ENCODE measurements around the gene SDHB. TPM values are rescaled to one million over a fixed set of nuclear protein-coding genes. Genes with fewer than 3 reads are reported as not detected.

Gene SDHB
- total RNA-seq, 1 donor from 2014 or later, result 101 TPM

GRCh38 chr1:16971341-16972188 lies 82.3 kb downstream of the SDHB start:
- no peak for DNase-seq (ENCODE audit: extremely low read depth, low read depth, low spot score)

GRCh38 chr1:16970132-16970910 lies 83.5 kb downstream of the SDHB start:
- DNase-seq (ENCODE audit: extremely low read depth, low read depth, low spot score), result no peak

DNA sequence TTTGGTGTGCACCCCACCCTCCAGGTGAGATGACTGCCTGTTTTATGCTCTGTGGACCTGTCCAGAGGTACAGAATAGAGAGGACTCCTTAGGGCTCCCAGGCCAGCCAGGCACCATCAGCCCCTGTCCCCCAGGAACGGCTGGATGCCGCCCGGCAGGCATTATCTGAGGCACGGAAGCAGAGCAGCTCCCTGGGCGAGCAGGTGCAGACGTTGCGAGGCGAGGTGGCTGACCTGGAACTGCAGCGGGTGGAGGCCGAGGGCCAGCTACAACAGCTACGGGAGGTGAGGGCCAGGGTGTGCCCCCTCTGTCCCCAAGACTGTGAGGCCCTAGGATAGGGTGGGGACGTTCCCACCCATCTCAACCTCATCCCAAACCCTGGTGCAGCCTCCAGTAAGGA lies 84.2 kb downstream of the SDHB start:
- DNase-seq (ENCODE audit: extremely low read depth, low read depth, low spot score), result no peak

DNA sequence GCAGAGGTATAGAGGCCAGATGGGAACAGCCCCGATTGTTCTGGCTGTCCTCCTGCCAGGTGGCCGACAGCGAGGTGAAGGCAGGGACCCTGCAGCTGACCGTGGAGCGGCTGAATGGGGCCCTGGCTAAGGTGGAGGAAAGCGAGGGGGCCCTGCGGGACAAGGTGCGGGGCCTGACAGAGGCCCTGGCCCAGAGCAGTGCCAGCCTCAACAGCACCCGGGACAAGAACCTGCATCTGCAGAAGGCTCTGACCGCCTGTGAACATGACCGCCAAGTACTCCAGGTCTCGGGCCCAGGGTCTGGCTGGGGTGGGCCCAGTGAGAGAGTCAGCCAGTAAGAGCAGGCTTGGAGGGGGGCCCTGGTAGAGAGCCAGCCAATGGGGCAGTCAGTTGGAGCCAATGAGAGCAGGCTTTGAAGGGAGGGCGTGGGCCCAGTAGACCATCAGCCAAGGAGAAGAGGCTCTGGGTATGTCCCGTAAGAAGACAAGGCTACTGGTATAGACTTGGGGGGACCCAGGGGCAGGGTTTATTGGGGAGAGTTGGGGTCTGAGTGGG lies 84.7 kb downstream of the SDHB start:
- no peak for DNase-seq (ENCODE audit: extremely low read depth, low read depth, low spot score)

Other genes with a start within 250 kb of the SDHB start
- under 0.01 TPM in 2 replicates for gene RNU1-2, start 158.1 kb downstream of the SDHB start, total RNA-seq
- 22.9 and 26.7 TPM in 2 replicates for gene CROCC, start 132.1 kb downstream of the SDHB start, total RNA-seq
- gene MFAP2, start 73.4 kb downstream of the SDHB start, total RNA-seq, result 133 and 188 TPM in 2 replicates
- gene ATP13A2, start 42.1 kb downstream of the SDHB start, total RNA-seq, result 97.1 and 97.8 TPM in 2 replicates
- gene PADI2, start 65.4 kb upstream of the SDHB start, total RNA-seq, result 0.18 and 1.3 TPM in 2 replicates
- 0.18 and 0.58 TPM in 2 replicates for gene PADI1, start 151.1 kb upstream of the SDHB start, total RNA-seq
- not detected in 2 replicates for gene PADI3, start 195.1 kb upstream of the SDHB start, total RNA-seq

All from glomerular endothelial cell (primary cell).